Stimulated activated CD4-positive, alpha-beta T cell treated with anti-CD3 and anti-CD28 coated beads, Interleukin-12 subunit alpha, Interleukin-12 subunit beta, amount 100 ng/mL, for 4 hours (primary cell): ENCODE data around the gene MBNL1.
"Not testable (repeated sequence)": the region's sequence is repeated elsewhere in the genome, so short reads cannot be mapped to it uniquely, and the experiment has no call there.

Experiments
- DNase-seq: peaks from one replicate; pipeline ENCODE4 v3.0.0-alpha.2; 2020

The MBNL1 gene

GRCh38 chr3:152355744-152356665 is 87.3 kb downstream of the MBNL1 start:
- DNase-seq: no peak

GRCh38 chr3:152356870-152357276 is 88.1 kb downstream of the MBNL1 start:
- DNase-seq: no peak

GRCh38 chr3:152357587-152357986 is 88.9 kb downstream of the MBNL1 start:
- no peak for DNase-seq

DNA sequence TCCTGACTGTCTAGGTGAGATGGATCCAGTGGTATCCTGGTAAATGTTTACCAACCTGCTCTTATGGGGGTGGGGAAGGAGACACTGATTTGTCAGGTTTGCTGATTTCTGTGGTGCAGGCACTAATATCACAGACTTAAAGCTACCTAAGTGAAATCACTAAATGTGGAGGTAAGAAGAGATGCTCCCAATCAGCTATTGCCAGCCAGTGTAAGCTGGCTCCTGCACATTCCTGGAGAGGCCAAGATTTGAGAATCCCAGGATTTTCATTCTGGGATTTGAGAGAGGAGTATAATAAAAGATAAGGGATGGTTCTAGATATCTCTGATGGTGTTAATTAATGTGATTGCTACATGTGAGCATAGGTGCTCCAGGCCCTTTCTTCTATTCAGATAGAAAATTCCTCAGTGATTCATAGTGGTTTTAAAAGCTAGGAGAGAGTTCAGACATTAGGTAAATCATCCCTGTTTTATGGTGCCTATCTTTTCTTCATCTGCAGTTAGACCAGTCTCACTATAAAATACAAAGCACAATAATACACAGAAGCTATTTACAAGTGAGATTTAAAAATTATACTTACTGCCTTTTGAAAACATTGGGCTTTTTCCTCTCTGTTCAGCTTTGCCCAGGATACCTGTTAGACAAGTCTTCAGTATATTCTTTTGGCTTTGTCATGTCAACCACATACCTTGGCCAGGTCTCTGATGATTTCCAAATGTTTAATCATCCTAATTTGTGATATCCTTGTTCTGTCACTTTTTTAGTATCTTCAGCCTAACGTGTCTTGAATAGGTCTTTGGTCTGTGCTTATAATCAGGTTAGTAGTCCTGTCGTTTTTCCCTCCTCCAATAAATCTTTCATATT is 90.9 kb downstream of the MBNL1 start:
- no peak for DNase-seq

GRCh38 chr3:152360302-152360701 is 91.6 kb downstream of the MBNL1 start:
- DNase-seq: no peak

DNA sequence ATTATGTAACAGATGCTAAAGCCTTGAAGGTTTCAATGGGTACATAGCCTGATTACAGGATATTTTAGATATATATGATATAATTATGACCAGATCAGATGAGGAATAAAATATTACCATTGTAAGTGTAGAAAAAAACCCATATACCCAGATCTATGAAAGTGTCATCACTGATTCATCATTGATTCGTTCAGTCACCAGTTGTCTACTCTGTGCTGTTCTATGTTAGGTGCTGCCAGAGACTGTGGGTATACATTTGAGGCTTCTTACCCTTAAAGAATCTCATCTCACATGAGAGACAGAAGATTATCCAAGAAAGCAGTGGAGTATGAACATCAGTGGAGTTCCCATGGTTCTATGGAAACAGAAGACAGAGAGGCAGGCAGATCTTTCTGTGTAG is 92.2 kb downstream of the MBNL1 start:
- DNase-seq: no peak

DNA sequence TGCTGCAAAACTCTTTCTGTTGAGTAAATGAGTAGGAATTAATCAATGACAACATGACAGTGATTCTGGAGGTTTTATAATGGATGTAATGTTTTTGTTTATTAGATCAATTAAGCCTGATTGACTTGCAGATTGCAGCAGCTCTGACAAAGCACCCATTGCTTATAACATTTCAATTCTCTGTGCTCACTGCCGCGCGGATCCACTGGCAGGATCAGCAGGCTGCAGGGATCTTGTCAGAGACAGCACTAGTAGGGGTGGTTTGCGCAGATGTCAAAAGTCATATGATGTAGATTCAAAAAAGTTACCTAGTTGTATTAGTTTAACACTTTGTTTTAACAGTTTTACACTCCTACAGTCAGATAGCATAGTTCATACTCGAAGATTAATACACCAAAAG is 93.4 kb downstream of the MBNL1 start:
- DNase-seq: no peak

DNA sequence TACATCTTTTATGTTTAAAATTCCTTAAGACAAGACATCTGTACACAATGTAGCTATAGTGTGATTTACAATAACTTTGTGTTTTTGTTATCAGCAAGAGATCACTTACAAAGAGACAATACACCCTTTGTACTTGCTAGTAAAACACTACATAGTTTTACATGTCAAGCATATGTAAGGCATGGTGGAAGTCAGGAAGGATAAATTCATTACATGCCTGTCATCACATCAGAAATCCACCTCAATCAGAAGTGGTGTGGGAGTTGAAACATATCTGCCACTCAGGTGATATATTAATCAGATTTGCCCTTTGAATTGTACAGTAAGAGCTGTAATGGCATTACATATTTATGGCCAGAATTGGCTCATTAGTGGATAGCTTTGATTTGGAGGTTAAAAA is 95.5 kb downstream of the MBNL1 start:
- DNase-seq: no peak

DNA sequence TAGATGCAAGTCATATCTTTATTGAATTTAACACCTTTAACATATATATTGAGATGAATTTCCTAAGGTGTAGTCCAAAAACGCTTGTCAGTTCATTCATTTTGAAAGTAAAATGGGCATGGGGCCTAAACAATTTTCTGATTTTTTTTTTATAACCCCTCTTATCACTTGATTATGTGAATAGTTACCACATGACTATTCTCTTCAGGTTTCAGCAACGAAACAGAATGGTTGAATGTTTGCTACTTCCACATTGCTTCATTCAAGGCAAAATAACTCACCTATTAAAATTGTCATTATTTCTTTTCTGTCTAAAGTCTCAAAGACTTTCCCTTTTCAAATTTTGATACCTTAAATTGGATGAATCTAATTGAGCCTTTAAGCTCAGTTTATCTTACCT is 96.4 kb downstream of the MBNL1 start:
- no peak for DNase-seq

DNA sequence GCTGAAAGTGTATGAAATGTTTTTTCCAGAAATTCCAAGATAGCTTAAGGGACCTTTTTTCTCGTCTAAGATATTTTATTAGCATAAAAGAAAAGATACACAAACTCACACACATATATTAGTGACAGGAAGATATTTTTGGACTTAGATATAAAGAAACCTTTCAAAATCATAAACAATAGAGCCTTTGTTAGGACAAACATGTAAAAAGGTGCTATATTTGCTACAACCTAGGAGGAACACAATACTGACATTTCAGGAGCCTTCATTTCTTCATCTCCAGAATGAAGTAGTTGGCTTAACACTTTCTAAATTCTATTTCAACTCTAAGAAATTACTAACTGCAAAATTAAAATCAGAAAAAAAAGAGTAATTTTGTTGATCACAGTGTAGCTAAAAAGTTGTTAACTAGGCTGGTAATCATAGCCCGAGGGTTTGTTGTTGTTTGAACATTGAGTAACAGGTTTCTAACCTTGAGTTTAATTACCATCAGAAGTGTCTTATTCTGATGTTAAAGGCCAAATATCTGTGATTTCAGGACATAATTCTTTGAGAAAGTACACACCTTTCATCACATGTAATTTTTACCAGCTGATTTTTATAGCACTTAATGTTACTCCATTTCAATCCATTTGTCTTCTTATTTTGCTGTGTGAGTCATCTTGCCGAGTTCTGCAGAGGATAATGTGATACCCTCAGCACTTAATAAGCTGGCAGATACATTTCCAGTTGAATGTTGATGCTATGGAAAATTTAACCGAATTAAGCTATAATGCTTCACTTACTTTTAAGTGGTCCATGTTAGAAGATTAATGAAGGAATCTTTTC is 97.3 kb downstream of the MBNL1 start:
- DNase-seq: no peak

DNA sequence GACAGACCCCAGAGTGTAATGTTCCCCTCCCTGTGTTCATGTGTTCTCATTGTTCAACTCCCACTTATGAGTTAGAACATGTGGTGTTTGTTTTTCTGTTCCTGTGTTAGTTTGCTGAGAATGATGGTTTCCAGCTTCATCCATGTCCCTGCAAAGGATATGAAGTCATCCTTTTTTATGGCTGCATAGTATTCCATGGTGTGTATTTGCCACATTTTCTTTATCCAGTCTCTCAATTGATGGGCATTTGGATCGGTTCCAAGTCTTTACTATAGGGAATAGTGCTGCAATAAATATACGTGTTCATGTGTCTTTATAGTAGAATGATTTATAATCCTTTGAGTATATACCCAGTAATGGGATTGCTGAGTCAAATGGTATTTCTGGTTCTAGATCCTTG is 98.5 kb downstream of the MBNL1 start:
- not testable (repeated sequence) for DNase-seq

DNA sequence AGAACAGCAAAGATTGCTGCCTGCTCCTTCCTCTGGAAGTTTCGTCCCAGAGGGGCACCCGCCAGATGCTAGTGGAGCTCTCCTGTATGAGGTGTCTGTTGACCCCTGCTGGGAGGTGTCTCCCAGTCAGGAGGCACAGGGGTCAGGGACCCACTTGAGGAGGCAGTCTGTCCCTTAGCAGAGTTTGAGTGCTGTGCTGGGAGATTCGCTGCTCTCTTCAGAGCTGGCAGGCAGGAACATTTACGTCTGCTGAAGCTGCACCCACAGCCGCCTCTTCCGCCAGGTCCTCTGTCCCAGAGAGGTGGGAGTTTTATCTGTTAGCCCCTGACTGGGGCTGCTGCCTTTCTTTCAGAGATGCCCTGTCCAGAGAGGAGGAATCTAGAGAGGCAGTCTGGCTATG is 103.9 kb downstream of the MBNL1 start:
- not testable (repeated sequence) for DNase-seq

DNA sequence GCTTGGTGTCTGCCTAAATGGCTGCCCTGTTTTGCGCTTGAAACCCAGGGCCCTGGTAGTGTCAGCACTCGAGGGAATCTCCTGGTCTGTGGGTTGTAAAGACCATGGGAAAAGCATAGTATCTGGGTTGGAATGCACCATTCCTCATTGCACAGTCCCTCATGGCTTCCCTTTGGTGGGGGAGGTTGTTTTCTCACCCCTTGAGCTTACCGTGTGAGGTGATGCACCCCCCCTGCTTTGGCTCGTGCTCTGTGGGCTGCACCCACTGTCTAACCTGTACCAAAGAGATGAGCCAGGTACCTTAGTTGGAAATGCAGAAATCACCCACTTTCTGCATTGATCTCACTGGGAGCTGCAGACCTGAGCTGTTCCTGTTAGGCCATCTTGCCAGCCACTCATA is 104.7 kb downstream of the MBNL1 start:
- DNase-seq: no peak

DNA sequence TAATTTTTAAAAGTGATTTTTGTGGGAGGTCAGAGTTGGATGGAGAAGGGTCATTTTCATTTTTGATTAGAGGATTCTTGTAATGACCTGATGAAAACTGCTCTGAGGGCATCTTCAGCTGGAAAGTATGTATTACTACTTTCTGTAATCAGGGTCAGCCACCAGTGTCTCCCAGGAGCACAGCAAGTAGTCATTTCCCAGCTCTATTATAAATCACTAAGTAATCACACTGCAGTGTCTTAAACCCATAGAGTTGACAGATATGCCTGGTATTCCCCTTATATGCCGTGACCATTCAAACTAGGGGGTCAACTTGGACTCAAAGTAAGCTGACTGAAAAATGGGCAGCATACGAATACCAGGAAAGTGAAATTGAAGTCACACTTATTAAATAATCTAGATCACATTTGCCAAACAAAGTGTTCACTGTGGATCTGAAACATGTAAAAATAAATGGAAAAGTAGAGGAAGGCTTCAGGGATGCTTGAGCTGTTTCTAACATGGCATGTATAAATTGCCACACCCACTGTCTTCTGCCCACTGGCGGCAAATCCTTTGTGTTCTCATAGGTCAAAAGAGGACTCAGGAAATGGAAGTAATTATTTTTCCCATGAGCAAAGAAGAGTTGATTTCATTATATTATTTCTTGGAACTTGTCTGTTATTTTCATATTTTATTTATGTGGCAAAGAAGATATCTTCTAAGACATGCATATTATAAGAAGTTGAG is 105.7 kb downstream of the MBNL1 start:
- DNase-seq: no peak

- DNase-seq: no peak
Observed at GRCh38 chr3:152375546-152375945, 106.8 kb downstream of the MBNL1 start.

DNA sequence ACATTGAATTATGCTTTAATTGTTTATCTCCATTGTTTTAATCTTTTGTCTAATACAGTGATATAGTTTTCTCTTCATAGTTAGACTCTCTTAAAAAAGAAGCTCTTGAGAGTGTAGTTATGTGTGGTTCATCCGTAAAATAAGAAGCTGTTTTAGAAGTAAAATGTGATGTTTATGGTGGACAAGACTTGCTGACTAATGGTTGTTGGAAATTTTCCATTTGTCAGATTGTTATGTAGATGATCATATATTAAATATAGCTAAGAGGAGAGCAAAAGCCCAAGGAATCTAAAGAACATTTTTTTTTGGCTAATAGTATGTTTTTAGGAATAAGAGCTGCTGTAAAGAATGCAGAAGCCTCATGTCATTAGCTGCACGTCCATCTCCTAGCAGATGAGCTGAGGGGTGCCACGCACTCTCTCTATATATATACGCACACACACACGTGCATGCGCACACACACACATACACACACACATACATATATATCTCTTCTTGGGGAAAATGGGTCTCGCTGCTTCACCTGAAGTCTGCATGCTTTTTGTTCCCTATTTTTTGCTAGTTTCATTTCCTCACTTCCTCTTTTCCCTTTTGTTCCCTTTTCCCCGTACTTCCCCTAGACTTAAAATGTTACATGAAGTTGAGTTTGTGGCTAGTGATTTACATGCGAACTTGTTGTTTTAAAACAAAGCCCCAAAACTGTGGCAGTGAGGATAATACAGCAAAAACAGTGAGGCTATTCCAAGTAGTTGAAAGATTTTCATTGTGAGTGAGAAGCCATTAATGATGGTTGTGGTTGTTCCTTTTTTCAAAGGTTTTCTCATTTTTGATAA is 107.8 kb downstream of the MBNL1 start:
- no peak for DNase-seq

GRCh38 chr3:152377184-152377570 is 108.4 kb downstream of the MBNL1 start:
- DNase-seq: no peak

DNA sequence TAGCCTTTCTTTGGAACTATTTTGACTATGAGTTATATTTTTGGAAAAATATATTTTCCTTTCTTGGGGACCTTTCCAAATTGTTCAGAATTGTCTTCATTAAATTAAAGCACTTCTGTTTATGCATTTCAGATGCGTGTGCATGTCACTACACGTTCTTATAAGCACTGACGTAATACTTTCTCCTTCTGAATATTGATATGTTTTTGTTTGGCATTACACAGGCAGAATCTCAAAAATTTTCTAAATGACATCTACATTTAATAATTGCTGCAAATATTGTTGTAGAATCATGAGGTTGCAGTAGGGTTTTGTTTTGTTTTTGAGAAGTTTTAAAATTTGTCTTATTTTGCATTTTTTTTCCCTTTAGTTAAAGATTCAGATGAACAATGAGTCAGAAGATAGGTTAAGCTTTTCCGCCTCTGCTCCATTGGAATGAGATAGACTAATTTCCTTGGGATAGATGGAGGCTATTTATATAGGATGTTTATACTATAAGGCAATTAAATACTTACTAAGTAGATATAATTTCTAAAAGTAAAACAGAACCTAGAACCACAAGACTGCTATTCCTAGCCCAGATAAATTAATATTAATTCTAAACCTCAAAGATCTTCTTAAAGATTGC is 110.8 kb downstream of the MBNL1 start:
- DNase-seq: no peak

DNA sequence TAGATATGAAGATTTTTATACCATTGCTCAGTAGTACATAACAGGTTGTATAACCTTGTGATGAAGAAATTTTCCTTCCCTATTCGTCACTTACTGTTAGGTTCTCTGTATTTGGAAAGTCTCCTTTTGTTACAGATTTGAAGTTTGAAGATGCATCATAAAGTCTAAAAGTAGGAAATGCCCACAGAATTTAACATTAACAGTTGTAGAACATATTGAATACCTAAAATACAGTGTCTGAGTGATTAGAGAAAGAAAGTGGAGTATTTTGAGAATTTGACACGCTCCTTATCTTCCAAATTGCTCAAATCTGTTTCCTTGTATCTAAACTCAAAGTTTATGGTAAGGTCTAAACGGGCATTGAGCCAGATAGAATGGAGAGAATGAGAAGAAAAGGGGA is 111.3 kb downstream of the MBNL1 start:
- DNase-seq: no peak

GRCh38 chr3:152381881-152382295 is 113.2 kb downstream of the MBNL1 start:
- DNase-seq: no peak
